Brain pericyte (primary cell): ENCODE results near the gene F8.
A peak's percentile ranks its signal among the peaks of the same experiment; 100 is the strongest.
"Not testable (repeated sequence)": the region's sequence is repeated elsewhere in the genome, so short reads cannot be mapped to it uniquely, and the experiment has no call there.

Experiments
- DNase-seq: peaks from one replicate; pipeline ENCODE4 v3.0.0-alpha.2; 2012; ENCODE audit warnings: low read depth, low spot score

Gene F8

GRCh38 chrX:155031657-155032056 lies 9.1 kb upstream of the F8 start:
- no peak for DNase-seq

- no peak for DNase-seq
Observed at GRCh38 chrX:155028877-155029291, 6.4 kb upstream of the F8 start.

GRCh38 chrX:155028129-155028528 lies 5.6 kb upstream of the F8 start:
- DNase-seq, result no peak

GRCh38 chrX:155027509-155028066 lies 5.1 kb upstream of the F8 start:
- DNase-seq, result peak; percentile 18

- peak; percentile 82 for DNase-seq
Observed at GRCh38 chrX:155026727-155027508, 4.4 kb upstream of the F8 start, which contains the start of gene FUNDC2. FUNDC2 (plus strand) TSS chrX:155026844; CDS start chrX:155026939, 95 bp downstream.

- no peak for DNase-seq
Observed at GRCh38 chrX:155026420-155026726, 3.9 kb upstream of the F8 start.

- no peak for DNase-seq
Observed at GRCh38 chrX:155023907-155024833, 1.6 kb upstream of the F8 start.

- DNase-seq, result no peak
Observed at GRCh38 chrX:155020591-155020990, 1.9 kb downstream of the F8 start.

GRCh38 chrX:155009994-155010472 lies 12.5 kb downstream of the F8 start:
- DNase-seq, result no peak

- DNase-seq, result not testable (repeated sequence)
Observed at GRCh38 chrX:155008578-155008977, 13.9 kb downstream of the F8 start.

- not testable (repeated sequence) for DNase-seq
Observed at GRCh38 chrX:155006913-155007671, 15.4 kb downstream of the F8 start.

GRCh38 chrX:155006379-155006778 lies 16.1 kb downstream of the F8 start:
- not testable (repeated sequence) for DNase-seq

GRCh38 chrX:155005190-155005589 lies 17.3 kb downstream of the F8 start:
- no peak for DNase-seq

- DNase-seq, result no peak
Observed at GRCh38 chrX:155001873-155002272, 20.6 kb downstream of the F8 start.

- no peak for DNase-seq
Observed at GRCh38 chrX:155000841-155001240, 21.7 kb downstream of the F8 start.

GRCh38 chrX:154998204-154998880 lies 24.2 kb downstream of the F8 start:
- no peak for DNase-seq

GRCh38 chrX:154991476-154991875 lies 31.0 kb downstream of the F8 start:
- DNase-seq, result no peak

GRCh38 chrX:154991039-154991438 lies 31.5 kb downstream of the F8 start:
- no peak for DNase-seq

- DNase-seq, result no peak
Observed at GRCh38 chrX:154990496-154990895, 32.0 kb downstream of the F8 start.

- no peak for DNase-seq
Observed at GRCh38 chrX:154988719-154989118, 33.8 kb downstream of the F8 start.

GRCh38 chrX:154987940-154988339 lies 34.6 kb downstream of the F8 start:
- no peak for DNase-seq
